ENCODE data around the gene DLG2. TPM values are rescaled to one million over a fixed set of nuclear protein-coding genes. Genes with fewer than 3 reads are reported as not detected.

The DLG2 gene
- total RNA-seq, 1 donor from 2014 or later: 0.26 TPM

- Histone ChIP-seq H3K36me3 (ENCODE audit: control insufficient read depth, insufficient read depth, low read length) (no peaks in the 10 kb centered on the region), H3K27me3 (ENCODE audit: control insufficient read depth, insufficient read depth, low read length) (no peaks in the 10 kb centered on the region), H3K4me3 (ENCODE audit: low read depth, low read length) (no peak overlapping the region)
- no peak for DNase-seq (ENCODE audit: low read depth)
- no peak for TF ChIP-seq CTCF (IDR thresholded peaks at IDR 0.05; ENCODE audit: insufficient read depth, low read length, severe bottlenecking)
- FAIRE-seq: no peak
Observed at GRCh38 chr11:83483808-83484207, 2143.3 kb downstream of the DLG2 start.

GRCh38 chr11:83480811-83481210 is 2146.3 kb downstream of the DLG2 start:
- FAIRE-seq: no peak
- H3K4me3 ChIP-seq (ENCODE audit: low read depth, low read length): no peak overlapping the region
- no peaks in the 10 kb centered on the region for H3K36me3 ChIP-seq (ENCODE audit: control insufficient read depth, insufficient read depth, low read length)
- TF ChIP-seq CTCF (IDR thresholded peaks at IDR 0.05; ENCODE audit: insufficient read depth, low read length, severe bottlenecking): no peak
- no peak for DNase-seq (ENCODE audit: low read depth)
- H3K27me3 ChIP-seq (ENCODE audit: control insufficient read depth, insufficient read depth, low read length): no peaks in the 10 kb centered on the region

DNA sequence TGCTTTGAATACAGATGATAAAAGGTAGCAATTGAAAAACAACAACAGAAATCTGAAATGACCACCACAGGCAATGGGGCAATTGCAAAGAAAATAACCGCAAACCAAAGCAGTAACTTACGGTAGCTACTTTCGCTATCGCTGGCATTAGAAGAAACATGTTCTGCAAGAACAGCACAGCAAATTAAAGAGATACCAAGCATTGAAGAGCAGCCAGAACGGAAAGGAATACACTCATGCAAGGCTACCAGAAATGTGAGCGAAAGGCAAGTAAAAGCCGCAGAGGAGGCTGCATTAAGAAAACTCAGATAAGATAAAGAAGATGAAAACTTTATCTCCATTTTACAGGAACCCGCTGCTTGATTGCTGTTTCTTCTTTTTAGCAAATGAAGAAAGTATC is 2146.9 kb downstream of the DLG2 start:
- DNase-seq (ENCODE audit: low read depth) (no peak), FAIRE-seq (no peak)
- Histone ChIP-seq H3K4me3 (ENCODE audit: low read depth, low read length) (no peak overlapping the region), H3K27me3 (ENCODE audit: control insufficient read depth, insufficient read depth, low read length) (no peaks in the 10 kb centered on the region), H3K36me3 (ENCODE audit: control insufficient read depth, insufficient read depth, low read length) (no peaks in the 10 kb centered on the region)
- TF ChIP-seq CTCF (IDR thresholded peaks at IDR 0.05; ENCODE audit: insufficient read depth, low read length, severe bottlenecking): no peak

- DNase-seq (ENCODE audit: low read depth) (no peak), FAIRE-seq (no peak)
- Histone ChIP-seq H3K27me3 (ENCODE audit: control insufficient read depth, insufficient read depth, low read length) (no peaks in the 10 kb centered on the region), H3K36me3 (ENCODE audit: control insufficient read depth, insufficient read depth, low read length) (no peaks in the 10 kb centered on the region), H3K4me3 (ENCODE audit: low read depth, low read length) (no peak overlapping the region)
- no peak for TF ChIP-seq CTCF (IDR thresholded peaks at IDR 0.05; ENCODE audit: insufficient read depth, low read length, severe bottlenecking)
Observed at GRCh38 chr11:83477772-83478171, 2149.4 kb downstream of the DLG2 start.

GRCh38 chr11:83475760-83476159 is 2151.4 kb downstream of the DLG2 start:
- TF ChIP-seq CTCF (IDR thresholded peaks at IDR 0.05; ENCODE audit: insufficient read depth, low read length, severe bottlenecking): no peak
- Histone ChIP-seq H3K27me3 (ENCODE audit: control insufficient read depth, insufficient read depth, low read length) (no peaks in the 10 kb centered on the region), H3K36me3 (ENCODE audit: control insufficient read depth, insufficient read depth, low read length) (no peaks in the 10 kb centered on the region), H3K4me3 (ENCODE audit: low read depth, low read length) (no peak overlapping the region)
- no peak for FAIRE-seq
- no peak for DNase-seq (ENCODE audit: low read depth)

- no peaks in the 10 kb centered on the region for H3K27me3 ChIP-seq (ENCODE audit: control insufficient read depth, insufficient read depth, low read length)
- DNase-seq (ENCODE audit: low read depth) (no peak), FAIRE-seq (no peak)
- H3K4me3 ChIP-seq (ENCODE audit: low read depth, low read length): no peak overlapping the region
- no peak for TF ChIP-seq CTCF (IDR thresholded peaks at IDR 0.05; ENCODE audit: insufficient read depth, low read length, severe bottlenecking)
- no peaks in the 10 kb centered on the region for H3K36me3 ChIP-seq (ENCODE audit: control insufficient read depth, insufficient read depth, low read length)
Observed at GRCh38 chr11:83473743-83474142, 2153.4 kb downstream of the DLG2 start.

Measured in bronchial epithelial cell (primary cell).